PC-9 (cell line): ENCODE results near the gene WNK1.

Experiments used
- CTCF ChIP-seq: fragments of 200-600 bp; sonication (generic); conservative IDR thresholded peaks from 2 replicates; pipeline ENCODE4 v1.6.1; 2017; ENCODE audit warnings: mixed run types, antibody characterized with exemption, mild to moderate bottlenecking, moderate library complexity
- EZH2 ChIP-seq: fragments of 200-600 bp; sonication (generic); IDR thresholded peaks from 2 replicates; pipeline ENCODE4 v1.8.0; 2017; ENCODE audit warnings: antibody characterized with exemption, low read depth

- TF ChIP-seq CTCF, result peak; percentile 99
- no peak for TF ChIP-seq EZH2
Measured at GRCh38 chr12:949453-950191, 197.2 kb downstream of the WNK1 start, which contains the start of gene RAD52.
